ENCODE measurements around the gene ITGAL.

ITGAL gene

DNA sequence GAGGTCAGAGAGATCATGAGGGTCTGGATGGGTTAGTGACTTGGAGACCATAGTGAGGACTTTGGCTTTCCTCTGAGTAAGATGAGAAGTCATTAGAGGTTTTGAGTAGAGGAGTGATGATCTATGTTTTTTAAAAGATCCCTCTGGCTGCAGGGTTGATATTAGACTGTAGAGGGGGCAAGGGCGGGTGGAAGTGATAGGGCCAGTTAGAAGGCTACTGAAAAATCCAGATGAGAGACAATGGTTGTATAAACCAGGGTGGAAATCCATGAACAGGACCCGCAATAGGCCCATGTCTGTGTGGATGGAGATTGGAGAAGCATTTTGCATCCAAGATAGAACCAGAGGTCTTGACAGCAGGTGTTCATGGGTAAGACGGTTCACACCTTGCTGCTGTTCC lies 9.8 kb downstream of the ITGAL start:
- H3K4me3 ChIP-seq, result no peak overlapping the region
- H3K27ac ChIP-seq, result no peak overlapping the region
- TF ChIP-seq CTCF (IDR thresholded peaks at IDR 0.05), result no peak
- no peak for DNase-seq (ENCODE audit: low spot score)

DNA sequence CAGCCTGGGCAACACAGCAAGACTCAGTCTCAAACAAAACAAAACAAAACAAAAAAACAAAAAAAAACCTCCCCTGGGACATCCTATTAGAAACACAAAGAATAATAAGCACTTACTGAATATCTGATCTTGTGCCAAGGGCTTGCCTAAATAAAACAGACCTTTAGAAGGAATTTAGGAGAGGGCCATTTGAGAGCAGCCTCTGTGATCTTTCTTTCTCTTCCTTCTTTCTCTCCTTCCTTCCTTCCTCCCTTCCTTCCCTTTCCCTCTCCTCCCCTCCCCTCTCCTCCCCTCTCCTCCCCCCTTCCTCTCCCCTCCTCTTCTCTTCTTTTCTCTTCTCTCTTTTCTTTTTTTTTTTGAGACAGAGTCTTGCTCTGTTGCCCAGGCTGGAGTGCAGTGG lies 12.3 kb downstream of the ITGAL start:
- H3K27ac ChIP-seq, result no peak overlapping the region
- no peak for DNase-seq (ENCODE audit: low spot score)
- no peak overlapping the region for H3K4me3 ChIP-seq
- TF ChIP-seq CTCF (IDR thresholded peaks at IDR 0.05), result no peak

GRCh38 chr16:30485818-30486436 lies 13.4 kb downstream of the ITGAL start:
- no peak for DNase-seq (ENCODE audit: low spot score)
- Histone ChIP-seq H3K4me3 (no peak overlapping the region), H3K27ac (no peak overlapping the region)
- TF ChIP-seq CTCF (IDR thresholded peaks at IDR 0.05), result no peak

DNA sequence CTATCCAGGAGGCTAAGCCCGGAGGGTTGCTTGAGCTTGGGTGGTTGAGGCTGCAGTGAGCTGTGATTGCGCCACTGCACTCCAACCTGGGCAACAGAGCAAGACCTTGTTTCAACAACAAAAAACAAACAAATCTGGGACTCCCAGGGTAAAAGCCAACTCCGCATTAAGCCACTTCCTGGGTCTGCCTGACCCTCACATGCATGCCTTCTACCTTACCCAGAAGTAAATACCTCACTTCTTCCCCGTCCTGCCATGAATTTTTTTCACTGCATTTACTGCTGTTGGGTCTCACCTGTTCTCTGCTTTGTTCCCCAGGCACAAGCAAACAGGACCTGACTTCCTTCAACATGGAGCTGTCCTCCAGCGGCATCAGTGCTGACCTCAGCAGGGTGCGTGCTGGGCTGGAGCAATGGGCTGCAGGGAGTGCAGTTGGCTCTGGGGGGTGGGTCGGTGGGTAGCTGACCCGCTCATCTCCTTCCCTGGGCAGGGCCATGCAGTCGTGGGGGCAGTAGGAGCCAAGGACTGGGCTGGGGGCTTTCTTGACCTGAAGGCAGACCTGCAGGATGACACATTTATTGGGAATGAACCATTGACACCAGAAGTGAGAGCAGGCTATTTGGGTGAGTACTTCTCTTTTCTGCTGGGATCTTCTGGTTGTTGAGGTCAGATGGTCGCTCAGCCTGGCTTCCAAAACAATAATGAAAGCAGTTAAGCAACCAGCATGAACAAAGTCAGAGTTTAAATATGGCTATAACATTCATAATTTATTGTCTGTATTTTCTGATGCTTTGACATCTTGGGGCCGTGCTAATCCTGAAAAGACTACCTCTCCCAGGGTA lies 16.4 kb downstream of the ITGAL start:
- no peak for TF ChIP-seq CTCF (IDR thresholded peaks at IDR 0.05)
- H3K4me3 ChIP-seq, result no peak overlapping the region
- DNase-seq (ENCODE audit: low spot score), result no peak
- no peak overlapping the region for H3K27ac ChIP-seq

DNA sequence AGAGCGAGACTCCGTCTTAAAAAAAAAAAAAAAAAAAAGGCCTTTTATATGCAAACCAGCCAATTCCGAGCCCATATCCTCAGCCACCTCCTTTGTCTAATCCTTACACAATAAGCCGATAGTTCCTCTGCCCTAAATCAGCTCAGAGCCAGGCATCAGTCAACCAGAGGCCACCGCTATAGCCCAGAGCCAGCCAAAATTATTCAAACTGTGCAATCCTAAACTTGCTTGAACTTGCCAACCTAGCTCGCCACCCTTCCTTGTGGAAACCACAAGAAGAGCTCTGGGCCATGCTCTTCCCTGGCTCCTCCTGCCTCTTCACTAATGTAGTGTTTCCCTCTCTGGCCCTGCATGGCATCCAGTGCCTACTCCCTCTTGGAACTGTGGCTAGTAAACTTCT lies 17.7 kb downstream of the ITGAL start:
- DNase-seq (ENCODE audit: low spot score), result no peak
- no peak overlapping the region for H3K4me3 ChIP-seq
- no peak for TF ChIP-seq CTCF (IDR thresholded peaks at IDR 0.05)

GRCh38 chr16:30491229-30491628 lies 18.7 kb downstream of the ITGAL start:
- no peak for TF ChIP-seq CTCF (IDR thresholded peaks at IDR 0.05)

More for the DNA sequence above, 17.7 kb downstream of the ITGAL start:
- no peak overlapping the region for H3K27ac ChIP-seq

More at GRCh38 chr16:30491229-30491628, 18.7 kb downstream of the ITGAL start:
- no peak overlapping the region for H3K4me3 ChIP-seq
- DNase-seq (ENCODE audit: low spot score), result no peak
- no peak overlapping the region for H3K27ac ChIP-seq

All from coronary artery (tissue), 2 donors.